GM23338 (cell line): Measurements from ENCODE around the gene AP1G1. TPM values are rescaled to one million over a fixed set of nuclear protein-coding genes. Genes with fewer than 3 reads are reported as not detected.

Experiments used
- ATAC-seq: fragments of 200-7000 bp; cut with Tn5 transposase; 3 replicates; pipeline ENCODE4 v1.9.1; 2020
- DNase-seq: peaks from one replicate; pipeline ENCODE4 v3.0.0-alpha.2; 2015; ENCODE audit warnings: low spot score
- H2AFZ ChIP-seq: fragments of 200-600 bp; sonication (generic); 2 replicates; pipeline ENCODE4 v1.8.0; 2016; ENCODE audit warnings: antibody characterized with exemption, mild to moderate bottlenecking, moderate library complexity
- H3F3A ChIP-seq: fragments of 200-600 bp; sonication (generic); replicated peaks from 2 replicates; pipeline ENCODE4 v1.8.0; 2017; ENCODE audit warnings: antibody characterized with exemption, mixed run types, low read depth
- H3K27ac ChIP-seq: fragments of 200-600 bp; sonication (generic); 2 replicates; pipeline ENCODE4 v1.6.1; 2016; ENCODE audit warnings: low read depth
- H3K27me3 ChIP-seq: fragments of 200-600 bp; sonication (generic); 2 replicates; pipeline ENCODE4 v1.8.0; 2016; ENCODE audit warnings: mild to moderate bottlenecking, mixed run types, moderate library complexity; ENCODE audit not compliant: insufficient read depth
- H3K36me3 ChIP-seq: fragments of 200-600 bp; sonication (generic); 2 replicates; pipeline ENCODE4 v1.8.0; 2016; ENCODE audit warnings: mild to moderate bottlenecking; ENCODE audit not compliant: insufficient read depth
- H3K4me1 ChIP-seq: fragments of 200-600 bp; sonication (generic); 2 replicates; pipeline ENCODE4 v1.8.0; 2016; ENCODE audit warnings: mild to moderate bottlenecking, moderate library complexity; ENCODE audit not compliant: insufficient read depth
- H3K4me2 ChIP-seq: fragments of 200-600 bp; sonication (generic); 2 replicates; pipeline ENCODE4 v1.7.1; 2017; ENCODE audit warnings: mixed run types
- H3K4me3 ChIP-seq: fragments of 200-600 bp; sonication (generic); 2 replicates; pipeline ENCODE4 v1.6.1; 2016; ENCODE audit warnings: mixed run types
- H3K79me2 ChIP-seq: fragments of 200-600 bp; sonication (generic); replicated peaks from 2 replicates; pipeline ENCODE4 v1.8.0; 2017; ENCODE audit warnings: mild to moderate bottlenecking; ENCODE audit not compliant: insufficient read depth
- H3K9me2 ChIP-seq: fragments of 200-600 bp; sonication (generic); 2 replicates; pipeline ENCODE4 v1.8.0; 2017; ENCODE audit not compliant: insufficient read depth
- H4K20me1 ChIP-seq: fragments of 200-600 bp; sonication (generic); replicated peaks from 2 replicates; pipeline ENCODE4 v1.8.0; 2017; ENCODE audit warnings: mild to moderate bottlenecking; ENCODE audit not compliant: insufficient read depth
- H3K27ac Mint-ChIP-seq: 2 replicates; pipeline ENCODE4 v1.8.0; 2020; ENCODE audit warnings: inconsistent platforms, mild to moderate bottlenecking, moderate library complexity, mixed read lengths
- H3K27me3 Mint-ChIP-seq: 3 replicates; pipeline ENCODE4 v1.8.0; 2022; ENCODE audit warnings: low read depth, mild to moderate bottlenecking, moderate library complexity, mixed read lengths, inconsistent platforms; ENCODE audit not compliant: insufficient read depth, poor library complexity
- H3K36me3 Mint-ChIP-seq: 3 replicates; pipeline ENCODE4 v1.8.0; 2021; ENCODE audit warnings: low read depth, mild to moderate bottlenecking, inconsistent platforms, moderate library complexity, mixed read lengths
- H3K4me1 Mint-ChIP-seq: 3 replicates; pipeline ENCODE4 v1.8.0; 2020; ENCODE audit warnings: mild to moderate bottlenecking, inconsistent platforms, mixed read lengths
- H3K4me3 Mint-ChIP-seq: 3 replicates; pipeline ENCODE4 v1.8.0; 2021; ENCODE audit warnings: moderate library complexity, mild to moderate bottlenecking, inconsistent platforms, mixed read lengths
- H3K9me3 Mint-ChIP-seq: 3 replicates; pipeline ENCODE4 v1.8.0; 2020; ENCODE audit warnings: moderate library complexity, mild to moderate bottlenecking, inconsistent platforms, mixed read lengths
- CREB1 ChIP-seq: fragments of 250-450 bp; sonication (Bioruptor Pico); IDR thresholded peaks from 2 replicates; pipeline ENCODE4 v1.5.0; 2020; ENCODE audit warnings: low read depth, mild to moderate bottlenecking, moderate library complexity
- CTCF ChIP-seq, 2 experiments: fragments of 200-600 bp in 1 of 2; sonication (generic) in 1 of 2; conservative IDR thresholded peaks; 2 replicates each; pipeline versions ENCODE4 v1.5.1 to v1.6.1; 2016 to 2017; ENCODE audit warnings: antibody characterized with exemption in 2 of 2, low read depth in 2 of 2, mild to moderate bottlenecking in 2 of 2, moderate library complexity in 1 of 2
- EZH2 ChIP-seq: fragments of 200-600 bp; sonication (generic); IDR thresholded peaks from one replicate; pipeline ENCODE4 v1.8.0; 2017; ENCODE audit warnings: antibody characterized with exemption, mild to moderate bottlenecking, low read depth; ENCODE audit not compliant: unreplicated experiment
- EZH2phosphoT487 ChIP-seq: fragments of 200-600 bp; sonication (generic); IDR thresholded peaks from one replicate; pipeline ENCODE4 v1.8.1; 2018; ENCODE audit warnings: antibody characterized with exemption; ENCODE audit not compliant: unreplicated experiment
- JUNB ChIP-seq: IDR thresholded peaks from one replicate; pipeline ENCODE4 v1.6.1; 2016; ENCODE audit warnings: antibody characterized with exemption; ENCODE audit not compliant: unreplicated experiment
- REST ChIP-seq: IDR thresholded peaks from one replicate; pipeline ENCODE4 v1.6.1; 2018; ENCODE audit warnings: antibody characterized with exemption; ENCODE audit not compliant: unreplicated experiment
- STAT1 ChIP-seq: IDR thresholded peaks from one replicate; pipeline ENCODE4 v1.6.1; 2016; ENCODE audit warnings: antibody characterized with exemption; ENCODE audit not compliant: unreplicated experiment
- ZNF114 ChIP-seq: fragments of 250-450 bp; sonication (Bioruptor Pico); IDR thresholded peaks from 2 replicates; pipeline ENCODE4 v1.5.0; 2020; ENCODE audit warnings: mild to moderate bottlenecking, moderate library complexity
- ZNF462 ChIP-seq: fragments of 250-450 bp; sonication (Bioruptor Pico); IDR thresholded peaks from 2 replicates; pipeline ENCODE4 v1.5.0; 2020; ENCODE audit warnings: mild to moderate bottlenecking, moderate library complexity
- polyA plus RNA-seq: library from polyadenylated mRNA; unstranded; fragments of >200 nt; fragmentation: Nextera tagmentation; extraction: Ambion mirVana; gene quantifications from 2 replicates; pipeline ENCODE4 v1.2.1, GENCODE V29; 2016
- total RNA-seq: library from RNA; depleted of rRNA; stranded (reverse); fragments of >200 nt; shearing (Covaris generic); gene quantifications from 2 replicates; pipeline ENCODE4 v1.2.3, GENCODE V29; 2014
- TF ChIP-seq, protein P1 (sequence below): IDR thresholded peaks from 2 replicates; pipeline ENCODE4 v1.6.1; 2016; ENCODE audit warnings: antibody characterized with exemption

AP1G1 gene
- total and polyA plus RNA-seq, 2 experiments from 2014 or later = 16.3 to 73.3 TPM

DNA sequence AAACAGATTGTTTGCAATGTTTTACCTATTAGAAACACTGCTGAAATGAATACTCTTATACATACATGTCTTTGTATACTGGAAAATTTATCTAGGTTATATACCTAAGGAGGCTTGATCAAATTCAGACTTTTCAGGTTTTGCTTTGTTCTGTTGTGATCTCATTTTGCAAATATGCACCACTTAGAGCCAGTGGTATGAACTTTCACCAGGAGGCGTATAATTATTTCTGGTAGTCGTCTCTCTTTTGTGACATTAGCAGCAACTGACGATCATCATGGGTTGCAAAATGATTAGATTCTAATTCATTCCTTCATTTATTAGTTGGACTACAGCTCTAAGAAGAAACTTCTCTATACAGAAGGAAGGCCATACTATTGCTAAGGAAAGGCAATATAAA is 26.9 kb downstream of the AP1G1 start (continued):
- no peak for TF ChIP-seq REST
- TF ChIP-seq EZH2 = no peak

GRCh38 chr16:71780521-71781089 is 28.0 kb downstream of the AP1G1 start:
- Histone ChIP-seq H3K27ac (peak overlapping the region; percentile 79; the same call in 1 of the 2 replicates), H4K20me1 (peaks cover 36% of the 10 kb centered on the region), H3K79me2 (peaks cover 92% of the 10 kb centered on the region), H3K4me3 (no peak overlapping the region), H3F3A (no peaks in the 10 kb centered on the region), H3K27me3 (no peaks in the 10 kb centered on the region), H2AFZ (no peak overlapping the region), H3K4me1 (no peaks in the 10 kb centered on the region), H3K36me3 (0 out of 2 replicates have a peak, but pooled peaks cover 4% of the 10 kb centered on the region), H3K4me2 (no peak overlapping the region), H3K9me2 (no peaks in the 10 kb centered on the region)
- Mint-ChIP-seq H3K27me3 (peaks cover 2% of the 10 kb centered on the region), H3K4me3 (no peak overlapping the region), H3K27ac (no peak overlapping the region; the same call in 1 of the 2 replicates), H3K4me1 (no peaks in the 10 kb centered on the region), H3K9me3 (no peaks in the 10 kb centered on the region), H3K36me3 (peaks cover 10% of the 10 kb centered on the region; the same call in 2 of the 3 replicates)
- DNase-seq (no peak), ATAC-seq (no peak)
- TF ChIP-seq CREB1 (CRISPR knock-in tag) (no peak), JUNB (no peak), CTCF (conservative IDR thresholded peaks at IDR 0.05; ENCODE audit: low read depth in 2 of 2) (no peak), EZH2phosphoT487 (no peak), ZNF114 (CRISPR knock-in tag) (no peak), ZNF462 (CRISPR knock-in tag) (no peak), STAT1 (no peak)
- TF ChIP-seq, protein P1, sequence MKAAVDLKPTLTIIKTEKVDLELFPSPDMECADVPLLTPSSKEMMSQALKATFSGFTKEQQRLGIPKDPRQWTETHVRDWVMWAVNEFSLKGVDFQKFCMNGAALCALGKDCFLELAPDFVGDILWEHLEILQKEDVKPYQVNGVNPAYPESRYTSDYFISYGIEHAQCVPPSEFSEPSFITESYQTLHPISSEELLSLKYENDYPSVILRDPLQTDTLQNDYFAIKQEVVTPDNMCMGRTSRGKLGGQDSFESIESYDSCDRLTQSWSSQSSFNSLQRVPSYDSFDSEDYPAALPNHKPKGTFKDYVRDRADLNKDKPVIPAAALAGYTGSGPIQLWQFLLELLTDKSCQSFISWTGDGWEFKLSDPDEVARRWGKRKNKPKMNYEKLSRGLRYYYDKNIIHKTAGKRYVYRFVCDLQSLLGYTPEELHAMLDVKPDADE = no peak
